ENCODE results near the gene C1orf167.

C1orf167 gene

DNA sequence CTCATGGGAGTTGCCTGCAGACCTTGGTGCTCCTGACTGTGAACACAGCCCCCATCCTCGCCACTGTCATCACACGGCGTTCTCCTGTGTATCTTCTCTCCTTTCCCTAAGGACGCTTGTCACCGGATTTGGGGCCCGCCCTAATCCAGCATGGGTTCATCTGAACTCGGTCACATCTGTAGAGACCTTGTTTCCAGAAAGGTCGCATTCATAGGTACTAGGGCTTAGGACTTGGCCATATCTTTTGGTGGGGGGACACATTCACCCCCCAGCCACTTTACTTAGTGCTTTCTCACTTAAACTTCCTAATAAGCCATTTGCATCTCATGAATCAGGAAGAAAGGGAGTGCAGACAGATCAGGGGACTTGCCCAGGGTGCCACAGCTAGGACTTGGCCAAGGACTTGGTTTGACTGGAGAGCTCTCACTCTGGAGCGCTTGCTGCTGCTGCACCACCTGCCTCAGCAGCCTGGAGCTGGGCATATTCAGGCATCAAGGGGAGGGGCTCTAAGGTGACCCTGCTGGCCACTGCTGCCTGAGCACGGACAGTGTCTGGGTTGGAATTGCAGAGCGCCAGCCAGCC lies 75.9 kb downstream of the C1orf167 start:
- no peak for DNase-seq

DNA sequence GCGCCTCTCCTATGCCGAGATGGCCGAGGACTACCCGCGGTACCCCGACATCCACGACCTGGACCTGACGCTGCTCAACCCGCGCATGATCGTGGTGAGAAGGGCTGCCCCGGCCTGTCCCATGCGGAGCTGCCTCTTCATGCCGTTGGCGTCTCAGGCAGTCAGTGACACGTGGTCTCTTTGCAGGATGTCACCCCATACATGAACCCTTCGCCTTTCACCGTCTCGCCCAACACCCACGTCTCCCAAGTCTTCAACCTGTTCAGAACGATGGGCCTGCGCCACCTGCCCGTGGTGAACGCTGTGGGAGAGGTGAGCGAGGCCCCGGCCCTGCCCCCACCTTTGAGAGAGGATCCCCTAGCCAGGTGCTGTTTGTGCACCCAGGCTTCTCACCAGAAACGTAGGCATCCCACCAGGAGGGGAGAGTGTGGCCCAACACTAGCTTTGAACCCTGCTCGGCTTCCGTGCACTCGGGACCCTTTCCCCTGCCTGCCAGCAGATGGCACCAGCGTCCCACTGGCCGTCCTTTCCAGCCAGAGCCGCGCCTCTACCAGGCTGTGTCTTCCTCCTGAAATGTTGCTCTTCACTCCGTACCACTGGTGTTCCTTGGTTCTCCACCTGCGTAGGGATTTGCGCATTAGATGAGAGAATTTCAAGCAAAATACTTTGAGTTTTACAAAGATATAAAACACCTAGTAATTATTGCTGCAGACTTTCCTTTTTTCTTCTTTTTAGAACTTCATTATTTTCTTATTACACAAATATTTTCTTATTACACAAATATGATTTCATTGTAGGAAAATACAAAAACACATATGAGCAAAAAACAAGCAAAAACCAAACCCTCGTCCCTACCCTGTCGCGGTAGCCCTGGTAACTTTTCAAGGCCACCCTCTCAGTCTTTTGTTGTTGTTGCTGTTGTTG lies 76.6 kb downstream of the C1orf167 start:
- peak; percentile 72 for DNase-seq
